KMS-11 (cell line): ENCODE results near the gene LY6G6C.

ENCODE experiments used
- H2AFZ ChIP-seq: fragments of 200-600 bp; sonication (generic); 2 replicates; pipeline ENCODE4 v1.6.1; 2016; ENCODE audit warnings: antibody characterized with exemption, mixed run types, low read depth
- H3K27ac ChIP-seq: fragments of 200-600 bp; sonication (generic); 2 replicates; pipeline ENCODE4 v1.6.1; 2016; ENCODE audit warnings: mild to moderate bottlenecking, mixed run types
- H3K27me3 ChIP-seq: fragments of 200-600 bp; sonication (generic); 2 replicates; pipeline ENCODE4 v1.6.1; 2017; ENCODE audit warnings: mild to moderate bottlenecking, low read depth, mixed run types, moderate library complexity; ENCODE audit not compliant: insufficient read depth
- H3K36me3 ChIP-seq: fragments of 200-600 bp; sonication (generic); 2 replicates; pipeline ENCODE4 v1.6.1; 2017; ENCODE audit warnings: mild to moderate bottlenecking, mixed run types; ENCODE audit not compliant: insufficient read depth
- H3K4me1 ChIP-seq: fragments of 200-600 bp; sonication (generic); 2 replicates; pipeline ENCODE4 v1.6.1; 2016; ENCODE audit warnings: mild to moderate bottlenecking, low read depth, mixed run types; ENCODE audit not compliant: poor library complexity, severe bottlenecking
- H3K4me2 ChIP-seq: fragments of 200-600 bp; sonication (generic); 2 replicates; pipeline ENCODE4 v1.7.0; 2016; ENCODE audit warnings: mild to moderate bottlenecking, mixed run types
- H3K4me3 ChIP-seq: fragments of 200-600 bp; sonication (generic); IDR thresholded peaks from 2 replicates; pipeline ENCODE4 v1.6.1; 2017; ENCODE audit warnings: low read depth, low read length, mixed read lengths; ENCODE audit not compliant: insufficient read depth
- H3K79me2 ChIP-seq: fragments of 200-600 bp; sonication (generic); 2 replicates; pipeline ENCODE4 v1.6.1; 2016; ENCODE audit warnings: low read depth, mixed run types; ENCODE audit not compliant: insufficient read depth
- H3K9ac ChIP-seq: fragments of 200-600 bp; sonication (generic); 2 replicates; pipeline ENCODE4 v1.6.1; 2016; ENCODE audit warnings: mild to moderate bottlenecking, mixed run types
- H4K20me1 ChIP-seq: fragments of 200-600 bp; sonication (generic); 2 replicates; pipeline ENCODE4 v1.6.1; 2016; ENCODE audit warnings: mild to moderate bottlenecking, mixed run types; ENCODE audit not compliant: insufficient read depth
- TF ChIP-seq, protein P1 (sequence below): fragments of 200-600 bp; sonication (generic); conservative IDR thresholded peaks from 2 replicates; pipeline ENCODE4 v1.6.1; 2017; ENCODE audit warnings: low read depth, mild to moderate bottlenecking, antibody characterized with exemption, low read length, moderate library complexity, mixed read lengths

LY6G6C gene

DNA sequence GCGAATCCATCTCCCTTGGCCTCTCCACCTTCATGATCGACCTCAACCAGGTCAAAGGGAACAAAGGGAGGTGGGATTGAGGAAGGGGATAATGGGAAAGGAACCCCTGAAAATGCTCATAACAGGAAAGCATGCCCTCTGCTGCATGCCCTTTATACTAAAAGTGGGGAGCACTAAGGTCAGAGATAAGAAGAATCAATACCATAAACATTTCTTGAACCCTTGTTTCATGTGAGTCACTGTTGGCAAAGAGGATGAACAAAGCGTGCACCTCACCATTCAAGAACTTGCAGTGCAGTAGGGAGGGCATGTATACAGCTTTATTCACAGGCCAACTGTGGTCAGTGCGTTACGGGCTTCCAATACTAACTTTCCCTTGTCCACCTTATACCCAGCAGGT, 39.2 kb upstream of the LY6G6C start:
- TF ChIP-seq, protein P1, sequence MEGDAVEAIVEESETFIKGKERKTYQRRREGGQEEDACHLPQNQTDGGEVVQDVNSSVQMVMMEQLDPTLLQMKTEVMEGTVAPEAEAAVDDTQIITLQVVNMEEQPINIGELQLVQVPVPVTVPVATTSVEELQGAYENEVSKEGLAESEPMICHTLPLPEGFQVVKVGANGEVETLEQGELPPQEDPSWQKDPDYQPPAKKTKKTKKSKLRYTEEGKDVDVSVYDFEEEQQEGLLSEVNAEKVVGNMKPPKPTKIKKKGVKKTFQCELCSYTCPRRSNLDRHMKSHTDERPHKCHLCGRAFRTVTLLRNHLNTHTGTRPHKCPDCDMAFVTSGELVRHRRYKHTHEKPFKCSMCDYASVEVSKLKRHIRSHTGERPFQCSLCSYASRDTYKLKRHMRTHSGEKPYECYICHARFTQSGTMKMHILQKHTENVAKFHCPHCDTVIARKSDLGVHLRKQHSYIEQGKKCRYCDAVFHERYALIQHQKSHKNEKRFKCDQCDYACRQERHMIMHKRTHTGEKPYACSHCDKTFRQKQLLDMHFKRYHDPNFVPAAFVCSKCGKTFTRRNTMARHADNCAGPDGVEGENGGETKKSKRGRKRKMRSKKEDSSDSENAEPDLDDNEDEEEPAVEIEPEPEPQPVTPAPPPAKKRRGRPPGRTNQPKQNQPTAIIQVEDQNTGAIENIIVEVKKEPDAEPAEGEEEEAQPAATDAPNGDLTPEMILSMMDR: no peak
- Histone ChIP-seq H3K4me2 (no peak overlapping the region), H3K79me2 (no peaks in the 10 kb centered on the region), H4K20me1 (no peaks in the 10 kb centered on the region), H3K4me1 (peaks cover 14% of the 10 kb centered on the region), H3K27ac (no peak overlapping the region), H3K4me3 (no peak overlapping the region), H3K9ac (no peak overlapping the region), H3K36me3 (no peaks in the 10 kb centered on the region), H2AFZ (no peak overlapping the region), H3K27me3 (no peaks in the 10 kb centered on the region)

- H3K9ac ChIP-seq: no peak overlapping the region
Observed at GRCh38 chr6:31758281-31758680, 36.7 kb upstream of the LY6G6C start.

DNA sequence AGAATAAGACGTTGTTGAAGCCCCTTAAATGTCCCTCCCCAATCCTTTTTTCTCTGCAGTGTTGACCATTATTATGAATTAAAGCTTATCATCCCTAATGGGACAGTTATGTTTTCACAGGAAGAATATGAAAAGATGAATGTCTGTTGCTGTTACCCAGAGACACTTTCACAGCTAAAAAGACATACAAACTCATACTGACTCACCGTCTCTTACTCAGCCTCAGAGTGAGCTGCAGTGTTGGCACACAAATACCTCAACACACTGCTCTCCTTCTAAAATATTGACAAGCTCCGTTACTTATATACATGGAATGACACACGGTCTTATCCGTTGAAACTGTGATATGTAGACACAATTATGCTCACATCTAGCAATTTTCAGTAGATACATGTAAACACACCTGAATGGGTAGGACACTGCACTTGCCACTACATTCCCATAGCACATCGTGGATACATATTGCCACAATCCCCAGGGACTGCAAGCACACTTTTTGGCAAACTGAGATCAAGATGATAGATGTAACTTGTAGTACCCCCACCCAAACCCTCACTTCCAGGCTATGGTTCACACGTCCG, 31.3 kb upstream of the LY6G6C start:
- H3K9ac ChIP-seq: no peak overlapping the region
- H3K36me3 ChIP-seq: no peaks in the 10 kb centered on the region
- no peaks in the 10 kb centered on the region for H3K27me3 ChIP-seq
- no peak overlapping the region for H3K27ac ChIP-seq
- H3K4me3 ChIP-seq: no peak overlapping the region
- H2AFZ ChIP-seq: no peak overlapping the region
- H4K20me1 ChIP-seq: no peaks in the 10 kb centered on the region
- H3K4me2 ChIP-seq: no peak overlapping the region
- no peaks in the 10 kb centered on the region for H3K4me1 ChIP-seq
- TF ChIP-seq, protein P1: no peak
- no peaks in the 10 kb centered on the region for H3K79me2 ChIP-seq

More at GRCh38 chr6:31758281-31758680, 36.7 kb upstream of the LY6G6C start:
- no peaks in the 10 kb centered on the region for H3K4me1 ChIP-seq
- no peaks in the 10 kb centered on the region for H3K36me3 ChIP-seq
- no peak overlapping the region for H3K4me2 ChIP-seq
- TF ChIP-seq, protein P1: no peak
- H3K4me3 ChIP-seq: no peak overlapping the region
- no peak overlapping the region for H2AFZ ChIP-seq
- no peaks in the 10 kb centered on the region for H3K27me3 ChIP-seq
- H4K20me1 ChIP-seq: no peaks in the 10 kb centered on the region
- H3K79me2 ChIP-seq: no peaks in the 10 kb centered on the region
- no peak overlapping the region for H3K27ac ChIP-seq

DNA sequence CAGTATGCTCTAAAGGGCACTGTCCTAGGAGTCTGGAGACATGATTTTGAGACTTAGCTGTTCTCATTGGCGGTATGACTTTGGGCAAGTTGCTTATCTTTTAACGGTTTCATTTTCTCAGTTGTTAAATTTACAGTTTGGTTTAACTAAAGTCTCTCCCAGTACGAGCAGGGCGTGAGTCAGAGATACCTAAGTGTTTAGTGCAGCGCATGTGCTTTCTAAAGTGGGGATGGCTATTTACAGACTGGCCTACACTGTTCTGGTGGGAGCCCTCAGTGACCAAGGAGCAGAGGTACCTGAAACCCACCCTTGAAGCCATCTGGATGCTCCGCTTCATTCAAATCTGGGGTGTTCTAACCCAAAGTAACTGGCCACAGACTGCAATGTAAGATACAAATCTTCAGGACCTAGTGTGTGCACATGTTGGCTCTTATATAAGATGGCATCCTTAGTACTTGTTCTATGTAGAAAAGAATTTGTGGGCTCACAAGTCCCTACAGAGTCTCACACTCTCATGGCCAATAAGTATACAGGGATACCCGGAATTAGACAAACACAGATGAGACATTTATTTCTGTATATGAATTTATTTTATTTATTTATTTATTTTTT, 29.0 kb upstream of the LY6G6C start:
- Histone ChIP-seq H2AFZ (no peak overlapping the region), H3K79me2 (no peaks in the 10 kb centered on the region), H3K4me1 (no peaks in the 10 kb centered on the region), H3K36me3 (no peaks in the 10 kb centered on the region), H3K27ac (no peak overlapping the region), H3K4me3 (no peak overlapping the region), H3K4me2 (no peak overlapping the region), H3K9ac (no peak overlapping the region), H3K27me3 (no peaks in the 10 kb centered on the region), H4K20me1 (no peaks in the 10 kb centered on the region)
- TF ChIP-seq, protein P1: no peak
